GM21825 (cell line): ENCODE measurements around the gene ZRANB1.
"Not testable (repeated sequence)": the region's sequence is repeated elsewhere in the genome, so short reads cannot be mapped to it uniquely, and the experiment has no call there.

Experiments used
- ATAC-seq: cut with Tn5 transposase; IDR thresholded peaks from one replicate; pipeline ENCODE4 v1.9.1; 2021; ENCODE audit warnings: mild to moderate bottlenecking, moderate library complexity; ENCODE audit not compliant: unreplicated experiment

ZRANB1 gene

GRCh38 chr10:124941823-124942222, at the start of gene ZRANB1:
Gene ZRANB1, plus strand, starts transcription at chr10:124942123. Its CDS starts 371 bp downstream, at chr10:124942494.
- ATAC-seq, result no peak

GRCh38 chr10:124892905-124893304, 49.0 kb upstream of the ZRANB1 start:
- ATAC-seq, result no peak

- no peak for ATAC-seq
These were observed 47.2 kb upstream of the ZRANB1 start for GRCh38 chr10:124894569-124895215.

GRCh38 chr10:124896751-124897150, 45.2 kb upstream of the ZRANB1 start:
- ATAC-seq, result no peak

GRCh38 chr10:124898471-124898870, 43.5 kb upstream of the ZRANB1 start:
- ATAC-seq, result no peak

GRCh38 chr10:124899151-124899550, 42.8 kb upstream of the ZRANB1 start:
- no peak for ATAC-seq

- ATAC-seq, result no peak
These were observed 39.5 kb upstream of the ZRANB1 start for GRCh38 chr10:124902462-124902861.

GRCh38 chr10:124903111-124903510, 38.8 kb upstream of the ZRANB1 start:
- no peak for ATAC-seq

GRCh38 chr10:124904796-124905195, 37.1 kb upstream of the ZRANB1 start:
- ATAC-seq, result no peak

- no peak for ATAC-seq
These were observed 35.3 kb upstream of the ZRANB1 start for GRCh38 chr10:124906551-124907001.

GRCh38 chr10:124909563-124909962, 32.4 kb upstream of the ZRANB1 start:
- ATAC-seq, result no peak

- no peak for ATAC-seq
These were observed 30.5 kb upstream of the ZRANB1 start for GRCh38 chr10:124911124-124912067.

GRCh38 chr10:124912101-124912886, 29.6 kb upstream of the ZRANB1 start:
- no peak for ATAC-seq

GRCh38 chr10:124913167-124913566, 28.8 kb upstream of the ZRANB1 start:
- no peak for ATAC-seq

GRCh38 chr10:124914398-124914797, 27.5 kb upstream of the ZRANB1 start:
- ATAC-seq, result not testable (repeated sequence)

- no peak for ATAC-seq
These were observed 25.8 kb upstream of the ZRANB1 start for GRCh38 chr10:124916098-124916584.

- peak; percentile 96 for ATAC-seq
These were observed 25.1 kb upstream of the ZRANB1 start for GRCh38 chr10:124916585-124917427.

- peak; percentile 1 for ATAC-seq
These were observed 24.3 kb upstream of the ZRANB1 start for GRCh38 chr10:124917428-124918190.

- no peak for ATAC-seq
These were observed 23.6 kb upstream of the ZRANB1 start for GRCh38 chr10:124918191-124918830.
